ENCODE data around the gene HHIPL1. TPM values are rescaled to one million over a fixed set of nuclear protein-coding genes. Genes with fewer than 3 reads are reported as not detected.

The HHIPL1 gene
- total RNA-seq, 1 experiment from 2014 or later = 2.6 TPM

DNA sequence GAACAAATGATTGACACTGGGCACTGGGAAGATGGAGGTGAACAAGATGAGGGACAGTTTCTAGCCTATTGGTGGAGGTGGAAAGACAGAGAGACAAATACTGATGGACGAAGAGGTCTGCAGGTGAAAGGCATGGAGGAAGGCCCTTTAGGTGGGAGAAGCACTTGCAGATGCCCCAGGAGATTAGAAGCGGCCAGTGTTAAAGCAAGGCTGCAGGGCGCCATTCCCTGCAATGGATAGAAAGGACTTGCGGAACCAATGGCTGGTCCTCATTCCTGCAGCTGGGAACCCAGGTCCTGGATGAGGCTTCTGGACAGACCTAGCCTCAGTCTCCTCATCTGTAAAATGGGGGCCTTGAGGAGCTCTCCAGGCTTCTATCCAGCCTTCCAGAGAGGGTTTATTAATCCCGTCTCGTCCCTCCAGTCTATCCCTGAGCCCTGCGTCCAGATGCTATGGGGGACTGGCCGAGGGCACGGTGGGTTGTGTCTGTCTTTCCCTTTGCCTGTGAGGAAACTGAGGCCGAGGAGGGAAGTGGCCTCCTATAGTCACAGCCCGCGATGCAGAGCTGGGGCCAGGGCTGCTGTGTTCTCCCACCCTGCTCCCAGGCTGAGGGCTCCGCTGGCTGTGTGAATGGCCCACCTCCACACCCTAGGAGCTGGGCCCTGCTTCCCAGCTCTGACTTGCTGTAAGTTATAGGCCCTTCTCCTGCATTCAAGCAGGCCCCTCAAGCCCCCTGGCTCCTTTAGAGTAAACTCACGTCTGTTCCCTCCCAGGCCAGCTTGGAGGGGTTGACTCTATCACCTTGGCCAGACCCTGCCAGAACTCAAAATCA, 72.1 kb downstream of the HHIPL1 start:
- Mint-ChIP-seq H3K4me3 (no peak overlapping the region), H3K27me3 (ENCODE audit: low read depth) (peaks cover 14% of the 10 kb centered on the region), H3K27ac (peak overlapping the region in 1 of 3 experiments; percentile 78; a peak in 1 of 7 replicates), H3K36me3 (ENCODE audit: insufficient read depth in 1 of 3, low read depth in 3 of 3) (no peaks in the 10 kb centered on the region), H3K4me1 (peaks cover 10 to 15% of the 10 kb centered on the region in 2 experiments), H3K9me3 (peaks cover 2 to 14% of the 10 kb centered on the region in 2 experiments; a peak in 4 of 5 replicates)
- H3K23me2 ChIP-seq (ENCODE audit: insufficient read length, low read depth, low read length, poor library complexity, severe bottlenecking) = no peaks in the 10 kb centered on the region
- H3K14ac ChIP-seq (ENCODE audit: insufficient read depth, low read length) = no peak overlapping the region; the same call in 1 of the 2 replicates
- H4K20me1 ChIP-seq (ENCODE audit: control insufficient read depth, insufficient read depth, insufficient read length) = no peaks in the 10 kb centered on the region
- no peak overlapping the region for H4K8ac ChIP-seq (replicated peaks; ENCODE audit: insufficient read length, low read depth, low read length)
- H3K9me3 ChIP-seq (ENCODE audit: control insufficient read depth, low read depth, low read length) = no peaks in the 10 kb centered on the region
- no peaks in the 10 kb centered on the region for H3K79me2 ChIP-seq (ENCODE audit: insufficient read depth, low read length)
- H3K56ac ChIP-seq (ENCODE audit: insufficient read length, low read depth, low read length) = no peak overlapping the region
- no peak overlapping the region for H3K9ac ChIP-seq (ENCODE audit: extremely low read depth, insufficient read length, low read length)
- H2BK12ac ChIP-seq (ENCODE audit: insufficient read length, low read depth, low read length) = no peak overlapping the region
- H3K4me2 ChIP-seq (ENCODE audit: insufficient read depth, insufficient read length, low read length) = no peak overlapping the region
- TF ChIP-seq, protein P1, sequence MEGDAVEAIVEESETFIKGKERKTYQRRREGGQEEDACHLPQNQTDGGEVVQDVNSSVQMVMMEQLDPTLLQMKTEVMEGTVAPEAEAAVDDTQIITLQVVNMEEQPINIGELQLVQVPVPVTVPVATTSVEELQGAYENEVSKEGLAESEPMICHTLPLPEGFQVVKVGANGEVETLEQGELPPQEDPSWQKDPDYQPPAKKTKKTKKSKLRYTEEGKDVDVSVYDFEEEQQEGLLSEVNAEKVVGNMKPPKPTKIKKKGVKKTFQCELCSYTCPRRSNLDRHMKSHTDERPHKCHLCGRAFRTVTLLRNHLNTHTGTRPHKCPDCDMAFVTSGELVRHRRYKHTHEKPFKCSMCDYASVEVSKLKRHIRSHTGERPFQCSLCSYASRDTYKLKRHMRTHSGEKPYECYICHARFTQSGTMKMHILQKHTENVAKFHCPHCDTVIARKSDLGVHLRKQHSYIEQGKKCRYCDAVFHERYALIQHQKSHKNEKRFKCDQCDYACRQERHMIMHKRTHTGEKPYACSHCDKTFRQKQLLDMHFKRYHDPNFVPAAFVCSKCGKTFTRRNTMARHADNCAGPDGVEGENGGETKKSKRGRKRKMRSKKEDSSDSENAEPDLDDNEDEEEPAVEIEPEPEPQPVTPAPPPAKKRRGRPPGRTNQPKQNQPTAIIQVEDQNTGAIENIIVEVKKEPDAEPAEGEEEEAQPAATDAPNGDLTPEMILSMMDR (conservative IDR thresholded peaks at IDR 0.05) = no peak
- no peak overlapping the region for H2BK5ac ChIP-seq (ENCODE audit: insufficient read length, low read length)
- H3K4me1 ChIP-seq (ENCODE audit: insufficient read depth, low read length) = no peaks in the 10 kb centered on the region
- H2AK5ac ChIP-seq (ENCODE audit: insufficient read length, low read length) = no peak overlapping the region
- H4K91ac ChIP-seq (ENCODE audit: insufficient read length, low read depth, low read length) = no peak overlapping the region
- H2BK120ac ChIP-seq (ENCODE audit: low read depth, low read length, poor library complexity, severe bottlenecking) = no peak overlapping the region
- H2AFZ ChIP-seq (ENCODE audit: low read length) = no peak overlapping the region
- H2BK20ac ChIP-seq (ENCODE audit: low read depth, low read length, poor library complexity, severe bottlenecking) = no peak overlapping the region
- H3K4ac ChIP-seq (ENCODE audit: low read depth, low read length) = no peak overlapping the region
- no peaks in the 10 kb centered on the region for H3K27me3 ChIP-seq (ENCODE audit: insufficient read depth, low read length)
- no peak overlapping the region for H3K18ac ChIP-seq (ENCODE audit: insufficient read length, low read depth, low read length)
- H3T11ph ChIP-seq (ENCODE audit: low read length) = no peak overlapping the region
- H3K27ac ChIP-seq (ENCODE audit: insufficient read length, low read depth, low read length) = no peak overlapping the region
- no peak for DNase-seq
- no peak overlapping the region for H2BK15ac ChIP-seq (ENCODE audit: low read depth, low read length)
- WGBS (ENCODE audit: extremely low coverage, insufficient read length, low lambda C conversion rate) = no CpG with 5 or more reads among the region's 14 CpGs
- no peak overlapping the region for H4K5ac ChIP-seq (ENCODE audit: insufficient read length, low read depth, low read length)
- H3K79me1 ChIP-seq (ENCODE audit: insufficient read depth, low read depth, low read length, poor library complexity, severe bottlenecking) = no peaks in the 10 kb centered on the region
- no peak overlapping the region for H3K23ac ChIP-seq (ENCODE audit: insufficient read length, low read depth, low read length)

Measured in H9 (cell line).